Spleen (tissue), 7 donors: ENCODE measurements around the gene RELA.

Experiments
- POLR2A ChIP-seq, 3 donors: fragments of 450-650 bp; IDR thresholded peaks; one replicate each; pipeline ENCODE4 v1.5.1; 2017; ENCODE audit warnings: antibody characterized with exemption in 3 of 3, mild to moderate bottlenecking in 1 of 3
- TF ChIP-seq, protein P1 (sequence below), 11 experiments: fragments of 200-600 bp in 7 of 11; fragments of 450-650 bp in 4 of 11; sonication (generic) in 4 of 11; IDR thresholded peaks in 8 of 11; conservative IDR thresholded peaks in 3 of 11; 1 replicate in 7 of 11; 2 replicates in 4 of 11; pipeline versions ENCODE4 v1.4.0 to v1.8.0; 2016 to 2021; ENCODE audit warnings: antibody characterized with exemption in 11 of 11, inconsistent platforms in 4 of 11, mild to moderate bottlenecking in 1 of 11
- donor health status: DM: no; HTN: no; CAD: no; lungs with moderate emphysema.
- donor health status: DM: no; HTN: no; CAD: no.
- donor health status: DM: no; HTN: no; CAD: no.

DNA sequence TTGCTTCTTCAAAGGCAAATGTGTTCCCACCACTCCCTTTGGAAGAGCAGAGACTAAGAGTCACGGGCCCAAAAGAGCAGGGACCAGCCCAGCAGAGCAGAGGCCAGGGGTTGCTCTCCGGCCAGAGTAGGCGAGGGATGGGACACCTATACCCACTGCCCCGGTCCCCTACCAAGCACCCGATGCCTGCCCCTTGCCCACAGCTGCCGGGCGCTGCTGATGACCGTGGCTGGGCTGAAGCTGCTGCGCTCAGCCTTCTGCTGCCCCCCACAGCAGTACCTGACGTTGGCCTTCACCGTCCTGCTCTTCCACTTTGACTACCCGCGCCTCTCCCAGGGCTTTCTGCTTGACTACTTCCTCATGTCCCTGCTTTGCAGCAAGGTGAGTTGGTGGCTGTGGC lies 35.5 kb downstream of the RELA start:
- TF ChIP-seq, protein P1, sequence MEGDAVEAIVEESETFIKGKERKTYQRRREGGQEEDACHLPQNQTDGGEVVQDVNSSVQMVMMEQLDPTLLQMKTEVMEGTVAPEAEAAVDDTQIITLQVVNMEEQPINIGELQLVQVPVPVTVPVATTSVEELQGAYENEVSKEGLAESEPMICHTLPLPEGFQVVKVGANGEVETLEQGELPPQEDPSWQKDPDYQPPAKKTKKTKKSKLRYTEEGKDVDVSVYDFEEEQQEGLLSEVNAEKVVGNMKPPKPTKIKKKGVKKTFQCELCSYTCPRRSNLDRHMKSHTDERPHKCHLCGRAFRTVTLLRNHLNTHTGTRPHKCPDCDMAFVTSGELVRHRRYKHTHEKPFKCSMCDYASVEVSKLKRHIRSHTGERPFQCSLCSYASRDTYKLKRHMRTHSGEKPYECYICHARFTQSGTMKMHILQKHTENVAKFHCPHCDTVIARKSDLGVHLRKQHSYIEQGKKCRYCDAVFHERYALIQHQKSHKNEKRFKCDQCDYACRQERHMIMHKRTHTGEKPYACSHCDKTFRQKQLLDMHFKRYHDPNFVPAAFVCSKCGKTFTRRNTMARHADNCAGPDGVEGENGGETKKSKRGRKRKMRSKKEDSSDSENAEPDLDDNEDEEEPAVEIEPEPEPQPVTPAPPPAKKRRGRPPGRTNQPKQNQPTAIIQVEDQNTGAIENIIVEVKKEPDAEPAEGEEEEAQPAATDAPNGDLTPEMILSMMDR (IDR thresholded peaks at IDR 0.05 in 8 of 11, conservative IDR thresholded peaks at IDR 0.05 in 3 of 11): no peak
- no peak for TF ChIP-seq POLR2A (IDR thresholded peaks at IDR 0.05)
